IMR-90 (cell line): Measurements from ENCODE around the gene HYKK. TPM values are rescaled to one million over a fixed set of nuclear protein-coding genes. Genes with fewer than 3 reads are reported as not detected.

Source experiments
- ATAC-seq: fragments of 200-7000 bp; cut with Tn5 transposase; 2 replicates; pipeline ENCODE4 v1.9.1; 2020; ENCODE audit warnings: low read depth, mild to moderate bottlenecking, moderate library complexity
- BruUV-seq: library from RNA; stranded (reverse); fragments of 400-500 nt; replicated peaks from 2 replicates; lab custom pipeline; 2021; lab: Mats Ljungman, UMichigan
- CTCF ChIA-PET: fragments of 300-600 bp; formaldehyde crosslinking; extraction: SDS; loops from one replicate; lab custom pipeline; 2021; ENCODE audit warnings: antibody characterized with exemption; lab: Yijun Ruan, JAX
- POLR2A ChIA-PET: fragments of 300-600 bp; sonication (Branson Sonifier 250); formaldehyde crosslinking; loops from one replicate; lab custom pipeline; 2022; ENCODE audit warnings: antibody characterized with exemption; ENCODE audit not compliant: unreplicated experiment; lab: Charles Lee
- DNase-seq: peaks from one replicate; pipeline ENCODE4 v3.0.0; 2013
- H2AFZ ChIP-seq: replicated peaks from 2 replicates; pipeline ENCODE3; 2013; ENCODE audit warnings: low read length, mild to moderate bottlenecking; ENCODE audit not compliant: poor library complexity
- H2AK5ac ChIP-seq: 2 replicates; pipeline ENCODE4 v1.6.1; 2013; ENCODE audit warnings: low read depth, low read length, inconsistent platforms
- H2AK9ac ChIP-seq: replicated peaks from 2 replicates; pipeline ENCODE3; 2013; ENCODE audit warnings: mild to moderate bottlenecking, low read depth, low read length, moderate library complexity; ENCODE audit not compliant: poor library complexity
- H2BK120ac ChIP-seq: 2 replicates; pipeline ENCODE4 v1.6.1; 2013; ENCODE audit warnings: low read depth, low read length, inconsistent platforms
- H2BK15ac ChIP-seq: 3 replicates; pipeline ENCODE4 v1.6.1; 2013; ENCODE audit warnings: low read depth, low read length, inconsistent platforms
- H2BK20ac ChIP-seq: 2 replicates; pipeline ENCODE4 v1.6.1; 2013; ENCODE audit warnings: low read depth, mild to moderate bottlenecking, inconsistent platforms, low read length, moderate library complexity
- H2BK5ac ChIP-seq: 2 replicates; pipeline ENCODE4 v1.6.1; 2013; ENCODE audit warnings: mild to moderate bottlenecking, low read depth, low read length, inconsistent platforms; ENCODE audit not compliant: poor library complexity, severe bottlenecking
- H3K14ac ChIP-seq: replicated peaks from 2 replicates; pipeline ENCODE4 v1.6.1; 2013; ENCODE audit warnings: low read depth, low read length, inconsistent platforms
- H3K18ac ChIP-seq: 2 replicates; pipeline ENCODE4 v1.6.1; 2013; ENCODE audit warnings: low read depth, low read length, control low read depth
- H3K23ac ChIP-seq: 2 replicates; pipeline ENCODE4 v1.6.1; 2013; ENCODE audit warnings: low read depth, low read length, inconsistent platforms
- H3K27ac ChIP-seq: 2 replicates; pipeline ENCODE4 v1.5.1; 2013; ENCODE audit warnings: mild to moderate bottlenecking, control low read depth, low read length; ENCODE audit not compliant: insufficient read depth
- H3K27me3 ChIP-seq: 2 replicates; pipeline ENCODE4 v1.6.1; 2013; ENCODE audit warnings: low read length; ENCODE audit not compliant: control insufficient read depth, insufficient read depth
- H3K36me3 ChIP-seq: 2 replicates; pipeline ENCODE4 v1.6.1; 2013; ENCODE audit warnings: low read length, mixed read lengths; ENCODE audit not compliant: control insufficient read depth, insufficient read depth
- H3K4ac ChIP-seq: 2 replicates; pipeline ENCODE4 v1.6.1; 2013; ENCODE audit warnings: low read depth, low read length, inconsistent platforms
- H3K4me1 ChIP-seq: 2 replicates; pipeline ENCODE4 v1.6.1; 2013; ENCODE audit warnings: low read length, mixed read lengths; ENCODE audit not compliant: control insufficient read depth, insufficient read depth
- H3K4me2 ChIP-seq: 2 replicates; pipeline ENCODE4 v1.6.1; 2013; ENCODE audit warnings: low read depth, mild to moderate bottlenecking, control low read depth, low read length, moderate library complexity
- H3K4me3 ChIP-seq: 2 replicates; pipeline ENCODE4 v1.5.1; 2013; ENCODE audit warnings: low read depth, mild to moderate bottlenecking, control low read depth, low read length, moderate library complexity; ENCODE audit not compliant: insufficient read depth
- H3K56ac ChIP-seq: 2 replicates; pipeline ENCODE4 v1.6.1; 2013; ENCODE audit warnings: low read length, inconsistent platforms; ENCODE audit not compliant: insufficient read depth; ENCODE audit errors: extremely low read depth
- H3K79me1 ChIP-seq, 2 experiments: 2 replicates each; pipeline ENCODE4 v1.6.1; 2013; ENCODE audit warnings: low read length in 2 of 2, inconsistent platforms in 1 of 2, low read depth in 1 of 2
- H3K9ac ChIP-seq: 2 replicates; pipeline ENCODE4 v1.6.1; 2013; ENCODE audit warnings: low read depth, low read length, control low read depth
- H3K9me1 ChIP-seq: 2 replicates; pipeline ENCODE4 v1.6.1; 2013; ENCODE audit warnings: low read length, inconsistent platforms; ENCODE audit not compliant: insufficient read depth
- H3K9me3 ChIP-seq: 2 replicates; pipeline ENCODE4 v1.6.1; 2013; ENCODE audit warnings: low read length; ENCODE audit not compliant: control insufficient read depth, insufficient read depth
- H4K20me1 ChIP-seq: 2 replicates; pipeline ENCODE4 v1.6.1; 2013; ENCODE audit warnings: low read length, inconsistent platforms; ENCODE audit not compliant: insufficient read depth
- H4K5ac ChIP-seq: 2 replicates; pipeline ENCODE4 v1.6.1; 2013; ENCODE audit warnings: mild to moderate bottlenecking, low read depth, low read length, control low read depth
- H4K8ac ChIP-seq, 2 experiments: 2 replicates each; pipeline ENCODE4 v1.6.1; 2013; ENCODE audit warnings: low read depth in 2 of 2, low read length in 2 of 2, control low read depth in 1 of 2, inconsistent platforms in 1 of 2
- H4K91ac ChIP-seq: 2 replicates; pipeline ENCODE4 v1.6.1; 2013; ENCODE audit warnings: low read depth, low read length, inconsistent platforms; ENCODE audit not compliant: insufficient read depth
- BHLHE40 ChIP-seq: fragments of 150-350 bp; IDR thresholded peaks from 2 replicates; pipeline ENCODE4 v1.6.1; 2016; ENCODE audit warnings: mild to moderate bottlenecking, low read depth, low read length
- CEBPB ChIP-seq: IDR thresholded peaks from 2 replicates; pipeline ENCODE4 v1.6.1; 2012; ENCODE audit warnings: low read depth, low read length, improper control_type of control experiment
- FOS ChIP-seq: fragments of 150-350 bp; IDR thresholded peaks from 2 replicates; pipeline ENCODE4 v1.6.1; 2016; ENCODE audit warnings: low read depth, low read length
- MAFK ChIP-seq: IDR thresholded peaks from 2 replicates; pipeline ENCODE4 v1.6.1; 2012; ENCODE audit warnings: low read depth, low read length, improper control_type of control experiment
- MAZ ChIP-seq: IDR thresholded peaks from 2 replicates; pipeline ENCODE4 v1.6.1; 2012; ENCODE audit warnings: low read depth, mild to moderate bottlenecking, low read length, improper control_type of control experiment, moderate library complexity, borderline replicate concordance
- MXI1 ChIP-seq: IDR thresholded peaks from 2 replicates; pipeline ENCODE4 v1.6.1; 2012; ENCODE audit warnings: low read depth, mild to moderate bottlenecking, low read length, moderate library complexity, borderline replicate concordance
- NFE2L2 ChIP-seq: fragments of 150-350 bp; IDR thresholded peaks from 2 replicates; pipeline ENCODE4 v1.6.1; 2016; ENCODE audit warnings: low read depth, mild to moderate bottlenecking, low read length
- POLR2A ChIP-seq: IDR thresholded peaks from 2 replicates; pipeline ENCODE4 v1.6.1; 2012; ENCODE audit warnings: mild to moderate bottlenecking, low read depth, low read length
- RAD21 ChIP-seq: IDR thresholded peaks from 2 replicates; pipeline ENCODE4 v1.6.1; 2012; ENCODE audit warnings: low read length, improper control_type of control experiment
- RCOR1 ChIP-seq: IDR thresholded peaks from 2 replicates; pipeline ENCODE4 v1.6.1; 2012; ENCODE audit warnings: mild to moderate bottlenecking, low read length, improper control_type of control experiment; ENCODE audit not compliant: insufficient replicate concordance
- RFX5 ChIP-seq: IDR thresholded peaks from 2 replicates; pipeline ENCODE4 v1.8.0; 2012; ENCODE audit warnings: low read depth, mild to moderate bottlenecking, low read length, moderate library complexity
- WGBS, 2 experiments: methylation state at CpG; one replicate each; pipeline versions ENCODE4 v1.1.5 to v1.1.7; 2013; ENCODE audit warnings: missing lambda C conversion rate in 2 of 2; ENCODE audit not compliant: insufficient read length in 1 of 2; ENCODE audit errors: extremely low coverage in 2 of 2; 5-methylcytosine and 5-hydroxymethylcytosine counted together
- dilution Hi-C: fragments of 300-500 bp; cut with HindIII; formaldehyde crosslinking; loops from one replicate; pipeline ENCODE4 v1.14.3; 2018; ENCODE audit warnings: low sequenced_read_pairs; ENCODE audit not compliant: unreplicated experiment
- in situ Hi-C: fragments of 300-500 bp; cut with MboI; formaldehyde crosslinking; loops from 3 replicates; pipeline ENCODE4 v1.14.3; 2019; ENCODE audit warnings: low sequenced_read_pairs, inconsistent platforms, mixed read lengths
- intact Hi-C: fragments of 100-400 bp; cut with micrococcal nuclease; formaldehyde crosslinking; loops from 2 replicates; pipeline ENCODE4 v1.10.0; 2022
- polyA plus RNA-seq, 3 experiments: library from polyadenylated mRNA; depleted of rRNA; stranded (reverse); fragments of >200 nt; gene quantifications; 2 replicates each; pipeline ENCODE4 v1.2.3, GENCODE V29; 2012; ENCODE audit warnings: low replicate concordance in 1 of 3
- total RNA-seq: library from RNA; depleted of rRNA; stranded (reverse); fragments of >200 nt; gene quantifications from 2 replicates; pipeline ENCODE4 v1.2.3, GENCODE V29; 2012
- TF ChIP-seq, protein P1 (sequence below): fragments of 150-350 bp; IDR thresholded peaks from 2 replicates; pipeline ENCODE4 v1.6.1; 2016; ENCODE audit warnings: low read depth, mild to moderate bottlenecking, low read length, moderate library complexity, borderline replicate concordance

Gene HYKK
- total and polyA plus RNA-seq, 2 of the 4 experiments (the other 2 are of a cell fraction), result 3.8 to 5.6 TPM

DNA sequence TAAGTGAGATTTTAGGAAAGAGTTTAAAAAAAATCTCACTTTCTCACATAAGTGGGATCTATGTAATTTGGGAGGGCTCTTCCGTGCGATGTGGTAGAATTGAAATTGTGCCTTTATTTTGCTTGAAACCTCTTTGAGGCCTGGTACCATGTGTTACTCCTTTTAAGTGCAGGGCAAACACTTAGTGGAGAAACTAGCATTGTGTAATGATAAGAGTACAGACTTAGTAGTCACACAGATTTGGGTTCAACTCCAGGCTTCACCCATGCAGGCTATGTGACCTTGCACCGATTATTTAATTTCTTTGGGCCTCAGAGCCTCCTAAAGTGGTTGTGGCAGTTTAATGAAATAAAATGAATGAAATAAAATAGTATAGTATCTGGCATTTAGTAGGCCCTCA, 35.3 kb downstream of the HYKK start:
- no peaks in the 10 kb centered on the region for H3K27me3 ChIP-seq
- ATAC-seq (no peak), DNase-seq (no peak)
- 100% methylated on average over 1 of the region's 3 CpGs; no CpG with 5 or more reads in 1 of the 2 experiments for WGBS, 2 experiments
- no peak overlapping the region for H4K8ac ChIP-seq
- H3K36me3 ChIP-seq, result peaks cover 28% of the 10 kb centered on the region
- TF ChIP-seq RAD21 (no peak), MAZ (no peak), BHLHE40 (no peak), POLR2A (no peak), CEBPB (no peak), RFX5 (no peak), NFE2L2 (no peak), MAFK (no peak), FOS (no peak), RCOR1 (no peak), MXI1 (no peak)
- TF ChIP-seq, protein P1, sequence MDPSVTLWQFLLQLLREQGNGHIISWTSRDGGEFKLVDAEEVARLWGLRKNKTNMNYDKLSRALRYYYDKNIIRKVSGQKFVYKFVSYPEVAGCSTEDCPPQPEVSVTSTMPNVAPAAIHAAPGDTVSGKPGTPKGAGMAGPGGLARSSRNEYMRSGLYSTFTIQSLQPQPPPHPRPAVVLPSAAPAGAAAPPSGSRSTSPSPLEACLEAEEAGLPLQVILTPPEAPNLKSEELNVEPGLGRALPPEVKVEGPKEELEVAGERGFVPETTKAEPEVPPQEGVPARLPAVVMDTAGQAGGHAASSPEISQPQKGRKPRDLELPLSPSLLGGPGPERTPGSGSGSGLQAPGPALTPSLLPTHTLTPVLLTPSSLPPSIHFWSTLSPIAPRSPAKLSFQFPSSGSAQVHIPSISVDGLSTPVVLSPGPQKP, result no peak
- H3K14ac ChIP-seq, result no peak overlapping the region
- POLR2A ChIA-PET, result interaction anchor here (0.7 kb wide), 1 partner anchor 58 kb away, joined by 3 read pairs; no protein-coding TSS in a partner anchor
- no peak overlapping the region for H2AK9ac ChIP-seq
- H3K56ac ChIP-seq, result no peak overlapping the region
- no peak overlapping the region for H2AK5ac ChIP-seq
- no peak overlapping the region for H3K18ac ChIP-seq
- H3K4me1 ChIP-seq, result no peaks in the 10 kb centered on the region
- H3K23ac ChIP-seq, result no peak overlapping the region
- no peak overlapping the region for H2BK120ac ChIP-seq
- no peaks in the 10 kb centered on the region for H3K9me3 ChIP-seq
- no peak overlapping the region for H2AFZ ChIP-seq
- H3K9me1 ChIP-seq, result 0 out of 2 replicates have a peak, but pooled peaks cover 2% of the 10 kb centered on the region
- no peak overlapping the region for H3K4me3 ChIP-seq
- CTCF ChIA-PET, result no interaction called here
- peaks cover 7% of the 10 kb centered on the region for H4K20me1 ChIP-seq
- H2BK15ac ChIP-seq, result no peak overlapping the region
- in situ Hi-C loops (no loop called here), dilution Hi-C loops (no loop called here), intact Hi-C loops (no loop called here)
- H4K5ac ChIP-seq, result no peak overlapping the region
- BruUV-seq, result no TSS peak
- H2BK5ac ChIP-seq, result no peak overlapping the region
- H3K79me1 ChIP-seq, result peaks cover 20 to 31% of the 10 kb centered on the region in 2 experiments
- H3K4ac ChIP-seq, result no peak overlapping the region
- no peak overlapping the region for H3K27ac ChIP-seq
- no peak overlapping the region for H3K9ac ChIP-seq
- H3K4me2 ChIP-seq, result no peak overlapping the region
- no peak overlapping the region for H2BK20ac ChIP-seq
- no peak overlapping the region for H4K91ac ChIP-seq
